IgD-negative memory B cell (primary cell): ENCODE results near the gene SGCD. TPM values are rescaled to one million over a fixed set of nuclear protein-coding genes. Genes with fewer than 3 reads are reported as not detected.

Source experiments
- H3K27ac Mint-ChIP-seq, 3 donors: one replicate each; pipeline ENCODE4 v1.8.0; 2020 to 2022; ENCODE audit warnings: mild to moderate bottlenecking in 3 of 3, mixed read lengths in 3 of 3, moderate library complexity in 1 of 3
- H3K27me3 Mint-ChIP-seq: one replicate; pipeline ENCODE4 v1.8.0; 2021; ENCODE audit warnings: mixed read lengths
- H3K36me3 Mint-ChIP-seq: one replicate; pipeline ENCODE4 v1.8.0; 2020; ENCODE audit warnings: mild to moderate bottlenecking, mixed read lengths
- H3K4me1 Mint-ChIP-seq, 3 donors: one replicate each; pipeline ENCODE4 v1.8.0; 2020 to 2022; ENCODE audit warnings: mixed read lengths in 3 of 3, mild to moderate bottlenecking in 1 of 3
- H3K4me3 Mint-ChIP-seq, 4 donors: one replicate each; pipeline ENCODE4 v1.8.0; 2020 to 2022; ENCODE audit warnings: mild to moderate bottlenecking in 4 of 4, mixed read lengths in 4 of 4, moderate library complexity in 3 of 4
- H3K9me3 Mint-ChIP-seq, 3 donors: one replicate each; pipeline ENCODE4 v1.8.0; 2020 to 2021; ENCODE audit warnings: mixed read lengths in 3 of 3, mild to moderate bottlenecking in 1 of 3
- polyA plus RNA-seq: library from polyadenylated mRNA; unstranded; fragments of 300-500 nt; fragmentation: Illumina TruSeq; gene quantifications from one replicate; pipeline ENCODE4 v1.2.3, GENCODE V29; 2021

The SGCD gene
- polyA plus RNA-seq, 1 donor from 2014 or later, result not detected

DNA sequence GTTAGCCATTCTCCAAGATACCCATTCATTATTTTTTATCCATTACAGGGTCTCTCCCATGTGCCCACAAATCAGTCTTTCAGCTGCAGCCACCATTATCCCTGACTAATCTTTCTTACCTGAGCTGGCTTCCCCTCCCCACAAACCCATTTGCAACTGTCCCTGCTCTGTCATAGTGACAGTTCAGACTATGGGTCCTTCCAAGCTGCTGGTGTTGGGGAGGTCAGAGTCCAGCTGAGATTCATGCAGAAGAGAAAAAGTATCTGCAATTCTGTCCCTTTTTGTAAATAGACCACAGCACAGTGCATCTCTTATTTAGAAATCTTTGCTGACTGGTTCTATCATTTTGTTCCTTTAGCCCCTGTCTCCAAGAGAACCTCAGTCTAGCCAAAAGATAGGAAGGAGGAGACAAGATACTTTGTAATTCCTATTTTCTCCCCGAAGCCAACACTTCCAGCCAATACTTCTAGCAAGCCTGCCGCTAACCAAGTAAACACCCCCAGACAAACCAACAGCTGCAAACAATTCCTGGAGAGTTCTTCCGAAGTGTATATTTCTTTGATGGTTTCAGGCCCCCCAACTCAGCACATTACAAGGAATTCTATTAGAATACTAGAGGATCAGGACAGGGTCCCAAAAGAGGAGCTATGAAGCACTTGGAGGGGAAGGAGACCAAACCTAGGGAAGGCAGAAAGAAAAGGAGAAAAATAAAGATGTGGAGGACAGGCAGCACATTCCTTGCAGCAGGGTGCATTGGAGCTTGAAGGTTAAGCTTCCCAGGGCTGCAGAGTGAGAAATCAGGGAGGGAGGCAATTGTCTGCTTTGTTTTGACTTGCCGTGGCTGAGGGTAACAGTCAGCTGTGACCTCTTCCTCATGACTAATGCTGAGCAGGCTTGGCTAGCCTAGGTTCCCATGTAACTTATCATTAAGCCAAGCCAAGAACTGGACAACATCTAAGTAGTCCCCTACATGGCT is 148.5 kb downstream of the SGCD start:
- H3K27ac Mint-ChIP-seq, result no peak overlapping the region
- no peak overlapping the region for H3K4me3 Mint-ChIP-seq
- H3K4me1 Mint-ChIP-seq, result no peaks in the 10 kb centered on the region
- peaks cover 2% of the 10 kb centered on the region for H3K27me3 Mint-ChIP-seq
- H3K9me3 Mint-ChIP-seq, result no peaks in the 10 kb centered on the region
- H3K36me3 Mint-ChIP-seq, result peaks cover 1% of the 10 kb centered on the region

DNA sequence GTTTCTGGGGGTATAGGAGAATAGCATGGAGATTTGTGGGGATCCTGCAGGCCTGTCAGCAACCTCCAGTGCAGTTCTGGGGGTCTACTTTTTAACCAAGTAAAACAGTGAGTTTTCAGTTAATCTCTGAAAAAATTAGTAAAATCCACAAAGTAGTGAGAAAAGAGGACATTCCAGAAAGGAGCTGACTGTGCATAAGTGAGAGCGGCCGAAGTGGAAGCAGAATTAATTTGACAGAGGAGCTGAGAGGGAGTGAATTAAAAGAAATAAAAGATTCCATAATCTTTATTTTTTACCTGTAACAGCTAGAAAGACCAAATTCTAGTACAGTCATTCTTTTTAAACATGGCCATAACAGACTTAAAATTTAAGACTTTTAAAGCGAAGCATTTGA is 149.2 kb downstream of the SGCD start:
- no peak overlapping the region for H3K27ac Mint-ChIP-seq
- H3K4me3 Mint-ChIP-seq, result no peak overlapping the region
- H3K27me3 Mint-ChIP-seq, result peaks cover 5% of the 10 kb centered on the region
- H3K36me3 Mint-ChIP-seq, result peaks cover 1% of the 10 kb centered on the region
- no peaks in the 10 kb centered on the region for H3K9me3 Mint-ChIP-seq
- H3K4me1 Mint-ChIP-seq, result no peaks in the 10 kb centered on the region

DNA sequence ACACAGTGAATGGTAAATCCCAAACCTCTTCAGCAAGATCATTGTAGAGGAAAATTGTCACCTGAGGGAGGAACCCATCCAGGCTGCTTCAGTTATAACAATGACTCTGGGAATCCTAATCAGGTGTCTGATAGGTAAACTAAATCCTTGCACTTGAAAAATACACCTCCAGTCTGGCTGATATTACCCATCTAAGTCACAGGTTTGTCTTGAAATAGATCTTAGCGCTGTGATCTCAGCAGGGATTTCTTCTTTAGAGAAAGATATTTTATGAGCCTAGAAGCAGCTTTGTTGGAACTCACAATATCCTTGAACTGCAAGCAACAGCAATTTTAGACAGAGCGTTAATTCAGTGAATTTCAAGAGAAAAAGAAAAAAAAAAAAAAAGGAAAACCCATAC is 149.7 kb downstream of the SGCD start:
- Mint-ChIP-seq H3K9me3 (no peaks in the 10 kb centered on the region), H3K36me3 (peaks cover 1% of the 10 kb centered on the region), H3K4me1 (no peaks in the 10 kb centered on the region), H3K4me3 (no peak overlapping the region), H3K27ac (no peak overlapping the region), H3K27me3 (peaks cover 5% of the 10 kb centered on the region)

DNA sequence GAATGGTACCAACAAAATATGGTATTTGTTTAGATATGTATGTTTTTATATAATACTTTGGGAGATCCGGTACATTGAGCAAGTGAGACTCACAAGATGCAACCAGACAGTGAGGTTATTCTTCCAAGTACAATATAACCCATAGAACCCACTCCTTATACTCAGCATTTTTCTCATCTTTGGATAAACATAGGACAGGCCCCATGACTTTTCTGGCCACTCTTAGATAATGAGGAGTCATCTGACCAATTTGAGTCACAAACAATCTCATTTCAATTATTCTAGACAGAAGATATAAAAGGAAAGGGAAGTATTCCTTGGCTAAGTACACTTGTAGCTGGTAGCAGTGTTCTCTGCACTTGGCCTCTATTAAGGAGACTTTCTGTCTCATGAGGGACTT is 150.2 kb downstream of the SGCD start:
- Mint-ChIP-seq H3K27ac (no peak overlapping the region), H3K4me3 (no peak overlapping the region), H3K4me1 (no peaks in the 10 kb centered on the region), H3K27me3 (peaks cover 5% of the 10 kb centered on the region), H3K36me3 (peaks cover 1% of the 10 kb centered on the region), H3K9me3 (no peaks in the 10 kb centered on the region)

DNA sequence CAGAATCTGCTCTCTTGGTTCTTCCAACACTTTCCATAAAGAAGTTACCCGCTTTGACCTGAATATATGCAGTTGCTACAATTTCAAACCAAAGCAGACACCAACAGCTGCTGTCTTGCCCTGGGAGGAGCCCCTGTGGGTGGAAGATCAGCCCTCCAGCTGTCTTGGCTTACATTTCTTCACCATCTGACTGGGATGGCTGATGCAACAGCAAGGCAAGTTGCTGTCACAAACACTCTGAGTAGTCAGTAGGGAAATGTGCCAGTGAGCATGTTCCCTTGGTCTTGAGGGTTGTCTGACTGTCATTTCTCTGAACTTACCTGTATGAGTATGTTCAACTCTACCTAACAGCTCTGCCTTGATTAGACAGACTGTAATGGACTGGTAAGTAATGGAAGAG is 152.9 kb downstream of the SGCD start:
- Mint-ChIP-seq H3K9me3 (peaks cover 0 to 4% (median 0%) of the 10 kb centered on the region in 3 donors), H3K27me3 (peaks cover 5% of the 10 kb centered on the region), H3K36me3 (peaks cover 1% of the 10 kb centered on the region), H3K4me3 (no peak overlapping the region), H3K27ac (no peak overlapping the region), H3K4me1 (no peaks in the 10 kb centered on the region)

DNA sequence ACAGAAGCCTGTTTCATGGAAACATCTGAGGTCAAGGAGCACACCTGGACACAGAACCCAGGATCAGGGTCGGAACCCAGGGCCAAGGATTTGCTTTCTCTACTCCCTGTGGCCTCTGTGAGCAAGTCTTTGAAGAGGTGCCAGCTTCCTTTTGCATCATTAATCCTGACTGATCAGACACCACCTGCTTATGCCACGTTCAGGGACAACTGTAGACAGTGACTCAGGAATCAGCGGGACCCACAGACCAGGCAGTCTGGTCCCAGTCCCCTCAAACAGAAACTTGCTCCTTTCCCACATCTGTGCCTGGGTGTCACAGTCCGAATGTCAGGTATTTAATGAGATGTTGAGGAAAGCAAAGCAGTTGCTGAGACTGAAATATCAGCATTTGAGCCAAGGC is 154.8 kb downstream of the SGCD start:
- Mint-ChIP-seq H3K27me3 (peaks cover 3% of the 10 kb centered on the region), H3K36me3 (peaks cover 3% of the 10 kb centered on the region), H3K27ac (no peak overlapping the region), H3K4me1 (no peaks in the 10 kb centered on the region), H3K9me3 (peaks cover 0 to 4% (median 4%) of the 10 kb centered on the region in 3 donors), H3K4me3 (no peak overlapping the region)

DNA sequence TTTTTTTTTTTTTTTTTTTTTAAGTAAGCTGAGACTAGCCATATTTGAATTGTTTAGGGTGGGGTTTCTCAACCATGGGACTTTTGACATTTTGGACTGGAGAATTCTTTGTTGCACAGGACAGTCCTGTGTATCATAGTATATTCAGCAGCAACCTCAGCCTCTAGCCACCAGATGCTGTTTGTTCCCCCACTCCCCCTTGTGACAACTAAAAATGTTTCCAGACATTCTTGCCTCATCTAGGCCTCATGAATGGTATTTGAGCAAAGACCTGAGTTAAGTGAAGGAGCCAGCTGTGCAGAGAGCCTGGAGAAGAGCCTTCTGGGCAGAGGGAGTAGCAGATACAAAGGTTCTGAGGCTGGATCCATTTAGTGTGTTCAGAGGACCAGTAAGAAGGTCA is 155.9 kb downstream of the SGCD start:
- Mint-ChIP-seq H3K27me3 (peaks cover 3% of the 10 kb centered on the region), H3K4me3 (no peak overlapping the region), H3K36me3 (peaks cover 2% of the 10 kb centered on the region), H3K27ac (no peak overlapping the region), H3K4me1 (no peaks in the 10 kb centered on the region), H3K9me3 (peaks cover 4 to 7% (median 6%) of the 10 kb centered on the region in 3 donors)

DNA sequence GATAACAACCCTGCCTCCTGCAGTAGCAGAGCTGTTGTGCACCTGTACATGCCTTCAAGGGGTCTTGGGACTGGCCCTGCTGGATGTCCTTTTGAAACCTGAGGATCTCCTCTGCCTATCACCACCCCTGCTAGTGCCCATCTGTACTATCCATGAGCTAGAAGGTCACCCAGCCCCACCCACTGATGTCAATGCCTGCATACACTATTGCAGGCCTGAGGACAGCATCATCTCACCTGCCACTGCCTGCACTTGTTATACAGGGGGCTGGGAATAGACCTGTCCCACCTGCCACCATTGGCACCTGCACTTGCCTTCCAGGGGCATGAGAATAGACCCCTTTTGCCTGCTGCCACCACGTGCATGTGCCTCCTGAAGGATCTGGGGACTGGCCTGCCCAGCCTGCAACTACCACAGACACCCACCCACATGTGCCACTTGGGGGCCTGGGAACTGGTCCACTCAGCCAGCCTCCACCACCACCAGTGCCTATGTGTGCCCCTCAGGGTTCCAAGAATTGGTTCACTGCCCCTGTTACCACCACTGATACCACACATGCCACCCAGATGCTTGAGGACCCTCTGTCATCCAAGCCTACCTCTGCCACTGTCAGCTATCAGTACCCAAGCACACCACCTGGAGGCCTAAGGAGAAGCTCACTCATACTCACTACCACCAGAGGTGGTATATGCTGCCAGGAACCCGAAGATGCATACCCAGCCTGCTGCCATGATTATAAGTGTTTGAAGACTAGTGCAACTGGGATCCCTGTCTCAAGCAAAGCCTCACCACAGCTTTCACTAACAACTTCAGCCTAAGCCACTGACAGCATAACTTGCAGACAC is 159.7 kb downstream of the SGCD start:
- Mint-ChIP-seq H3K9me3 (peaks cover 8 to 25% (median 13%) of the 10 kb centered on the region in 3 donors), H3K36me3 (peaks cover 4% of the 10 kb centered on the region), H3K4me1 (no peaks in the 10 kb centered on the region), H3K4me3 (no peak overlapping the region), H3K27ac (no peak overlapping the region), H3K27me3 (peaks cover 2% of the 10 kb centered on the region)

DNA sequence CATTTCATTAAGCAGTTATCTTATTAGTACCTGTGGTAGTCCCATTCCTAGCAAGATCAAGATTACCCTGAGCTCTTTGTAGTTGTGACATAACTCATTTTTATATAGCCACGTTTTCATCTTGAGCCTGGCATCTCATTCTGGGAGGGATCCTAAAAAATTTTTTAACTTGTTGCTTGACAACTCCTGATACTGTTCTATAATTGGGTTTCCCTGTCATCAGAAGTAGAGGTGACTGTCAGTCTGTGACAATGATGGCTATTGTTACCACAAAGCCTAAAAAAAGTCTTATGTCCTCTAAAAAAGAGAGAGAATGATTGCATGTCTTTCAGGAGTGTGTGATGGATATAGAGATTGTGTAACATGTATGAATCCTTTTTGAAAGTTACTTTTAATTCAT is 164.8 kb downstream of the SGCD start:
- Mint-ChIP-seq H3K9me3 (peaks cover 4 to 25% (median 9%) of the 10 kb centered on the region in 3 donors), H3K36me3 (peaks cover 1% of the 10 kb centered on the region), H3K27me3 (peaks cover 2% of the 10 kb centered on the region), H3K4me1 (no peaks in the 10 kb centered on the region), H3K27ac (no peak overlapping the region), H3K4me3 (no peak overlapping the region)

DNA sequence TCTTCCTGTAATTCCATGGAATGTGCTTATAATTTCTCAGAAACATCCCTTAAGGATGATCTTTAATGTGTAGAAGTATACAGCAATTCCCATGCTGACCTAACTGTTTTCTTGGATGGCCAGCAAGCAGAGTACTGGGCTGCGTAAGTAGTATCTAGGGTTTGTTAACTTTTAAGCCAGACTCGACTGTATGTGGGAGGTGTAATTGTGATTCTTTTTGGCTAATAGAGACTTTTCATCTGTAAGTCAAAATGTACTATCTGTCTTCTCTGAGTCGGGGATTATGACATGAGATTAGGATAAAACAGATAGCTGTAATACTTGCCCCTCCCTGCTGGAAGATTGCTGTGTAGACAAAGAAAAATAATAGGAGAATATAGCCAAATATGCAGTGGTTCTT is 169.3 kb downstream of the SGCD start:
- H3K27me3 Mint-ChIP-seq, result peaks cover 1% of the 10 kb centered on the region
- H3K36me3 Mint-ChIP-seq, result no peaks in the 10 kb centered on the region
- no peaks in the 10 kb centered on the region for H3K9me3 Mint-ChIP-seq
- H3K4me3 Mint-ChIP-seq, result no peak overlapping the region
- no peaks in the 10 kb centered on the region for H3K4me1 Mint-ChIP-seq
- no peak overlapping the region for H3K27ac Mint-ChIP-seq

DNA sequence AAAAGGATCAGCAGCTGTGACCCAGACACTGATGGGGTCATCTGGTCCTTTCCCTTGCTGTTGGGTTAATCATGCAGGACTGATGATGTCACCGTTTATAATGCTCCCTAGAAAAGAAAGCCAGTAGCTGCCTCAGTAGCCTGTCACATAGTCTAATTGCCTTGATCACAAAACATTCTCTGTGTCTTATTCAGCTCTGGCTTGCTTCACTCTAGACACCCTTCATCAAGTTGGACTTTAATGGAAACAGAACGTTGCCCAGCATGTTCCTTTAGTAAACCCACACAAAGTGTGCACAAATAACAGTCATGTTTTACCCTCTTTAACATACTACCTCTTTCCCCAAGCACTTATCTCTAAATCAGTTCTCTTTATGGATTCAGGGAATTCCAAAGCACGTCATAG is 170.8 kb downstream of the SGCD start:
- H3K4me1 Mint-ChIP-seq, result no peaks in the 10 kb centered on the region
- no peak overlapping the region for H3K4me3 Mint-ChIP-seq
- H3K36me3 Mint-ChIP-seq, result no peaks in the 10 kb centered on the region
- no peak overlapping the region for H3K27ac Mint-ChIP-seq
- H3K27me3 Mint-ChIP-seq, result peaks cover 1% of the 10 kb centered on the region
- H3K9me3 Mint-ChIP-seq, result peaks cover 0 to 1% (median 0%) of the 10 kb centered on the region in 3 donors

DNA sequence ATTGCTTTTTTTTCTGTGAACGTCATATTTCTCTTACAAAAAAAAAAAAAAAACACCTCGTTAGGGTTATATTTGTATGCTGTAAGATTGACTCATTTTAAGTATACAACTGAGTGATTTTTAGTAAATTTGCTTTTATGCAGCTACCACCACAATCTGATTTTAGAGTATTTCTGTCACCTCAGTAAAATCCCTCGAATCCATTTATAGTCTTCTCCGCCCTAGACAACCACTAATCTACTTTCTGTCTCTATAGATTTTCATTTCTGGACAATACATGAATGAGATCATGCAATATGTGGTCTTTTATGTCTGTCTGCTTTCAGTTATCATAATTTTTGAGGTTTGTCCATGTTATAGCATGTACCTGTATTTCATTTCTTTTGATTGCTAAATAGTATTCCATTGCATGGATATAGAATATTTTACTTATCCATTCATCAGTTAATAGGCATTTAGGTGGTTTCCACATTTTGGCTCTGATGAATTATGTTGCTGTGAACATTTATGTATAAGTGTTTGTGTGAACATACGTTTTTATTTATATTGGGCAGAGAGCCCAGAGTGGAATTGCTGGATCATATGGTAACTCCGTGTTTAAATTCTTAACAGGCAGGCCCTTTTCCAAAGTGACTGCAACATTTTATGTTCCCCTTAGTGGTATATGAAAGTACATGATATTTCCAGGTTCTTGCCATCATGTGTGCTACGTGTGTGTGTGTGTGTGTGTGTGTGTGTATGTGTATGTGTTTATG is 171.4 kb downstream of the SGCD start:
- H3K4me3 Mint-ChIP-seq, result no peak overlapping the region
- H3K27ac Mint-ChIP-seq, result no peak overlapping the region
- no peaks in the 10 kb centered on the region for H3K4me1 Mint-ChIP-seq
- peaks cover 0 to 1% (median 0%) of the 10 kb centered on the region in 3 donors for H3K9me3 Mint-ChIP-seq
- no peaks in the 10 kb centered on the region for H3K36me3 Mint-ChIP-seq
- H3K27me3 Mint-ChIP-seq, result peaks cover 1% of the 10 kb centered on the region

DNA sequence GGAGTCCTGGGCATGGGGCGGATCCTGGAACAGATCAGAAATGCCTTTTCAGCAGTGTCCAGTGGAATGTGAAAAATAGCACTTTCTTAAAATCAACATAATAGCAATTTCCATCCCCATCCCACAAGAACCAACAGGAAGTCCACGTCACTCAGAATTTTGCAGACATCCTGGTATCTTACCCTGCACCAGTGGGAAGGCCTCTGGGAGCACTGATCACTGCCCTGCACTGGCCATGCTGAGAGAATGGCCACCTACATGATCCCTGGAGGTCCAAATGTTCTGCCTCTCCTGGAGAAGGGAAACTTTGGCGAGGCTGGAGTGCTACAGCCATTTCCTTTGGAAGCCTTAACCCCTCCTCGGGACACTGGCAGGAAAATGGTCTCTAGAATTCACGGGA is 173.8 kb downstream of the SGCD start:
- Mint-ChIP-seq H3K4me1 (no peaks in the 10 kb centered on the region), H3K36me3 (no peaks in the 10 kb centered on the region), H3K27ac (no peak overlapping the region), H3K9me3 (peaks cover 0 to 1% (median 0%) of the 10 kb centered on the region in 3 donors), H3K4me3 (no peak overlapping the region), H3K27me3 (peaks cover 1% of the 10 kb centered on the region)

DNA sequence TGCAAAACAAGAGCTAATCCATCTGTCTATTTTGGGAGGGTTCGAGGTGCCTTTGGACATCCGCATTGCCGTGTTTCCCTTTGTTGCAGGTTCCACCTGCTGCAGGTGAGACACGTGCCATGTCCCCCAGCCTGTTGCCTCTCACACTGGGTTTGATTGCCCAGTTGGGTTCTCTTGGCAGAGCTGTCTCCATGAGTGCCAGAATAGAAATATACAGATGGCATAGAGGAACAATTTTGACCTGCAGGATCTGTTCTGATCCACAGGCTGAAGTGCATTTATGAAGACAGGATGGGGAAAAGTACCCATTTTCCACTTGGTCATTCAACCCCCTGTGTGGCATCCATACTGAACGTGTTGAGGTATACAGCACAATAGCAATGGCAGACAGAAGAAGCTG is 178.1 kb downstream of the SGCD start:
- Mint-ChIP-seq H3K27ac (no peak overlapping the region), H3K9me3 (peaks cover 0 to 1% (median 0%) of the 10 kb centered on the region in 3 donors), H3K27me3 (no peaks in the 10 kb centered on the region), H3K4me1 (no peaks in the 10 kb centered on the region), H3K4me3 (no peak overlapping the region), H3K36me3 (no peaks in the 10 kb centered on the region)
